ENCODE results near the gene PAIP2. TPM values are rescaled to one million over a fixed set of nuclear protein-coding genes. Genes with fewer than 3 reads are reported as not detected.

Gene PAIP2
- total and polyA plus RNA-seq, 8 donors, result 12.7 to 104 (median 60.2) TPM

GRCh38 chr5:139403787-139404483 is 62.3 kb downstream of the PAIP2 start, which contains the start of gene SPATA24:
Gene SPATA24 (minus strand): TSS chr5:139404089. CDS start chr5:139404060, 29 bp downstream.
- Histone ChIP-seq H3K4me1 (peaks cover 10 to 16% (median 15%) of the 10 kb centered on the region in 4 donors), H3K9me3 (no peaks in the 10 kb centered on the region), H3K27me3 (no peaks in the 10 kb centered on the region), H3K4me3 (peak within 1 kb of the TSS; percentile 43 to 56 (median 48)), H3K27ac (peak within 1 kb of the TSS; percentile 85 to 93 (median 90)), H3K36me3 (peaks cover 0 to 3% (median 0%) of the 10 kb centered on the region in 4 donors)
- peak; percentile 97 to 99 for DNase-seq
- 0 to 2% (median 0%) methylated on average over 11 to 41 of the region's 41 CpGs for WGBS, 5 donors
- TF ChIP-seq POLR2A (IDR thresholded peaks at IDR 0.05) (no peak), CTCF (IDR thresholded peaks at IDR 0.05) (no peak), POLR2AphosphoS5 (IDR thresholded peaks at IDR 0.05) (peak; percentile 28 to 82 (median 46))
- intact Hi-C loops (cut with DNase I; ENCODE audit: low total_unique reads), result no loop called here

- intact Hi-C loops (cut with DNase I; ENCODE audit: low total_unique reads), result no loop called here
- TF ChIP-seq POLR2A (IDR thresholded peaks at IDR 0.05), result no peak
- no peak for TF ChIP-seq EP300 (IDR thresholded peaks at IDR 0.05)
- TF ChIP-seq POLR2AphosphoS5 (IDR thresholded peaks at IDR 0.05), result no peak
- no peak for TF ChIP-seq CTCF (IDR thresholded peaks at IDR 0.05)
- no peak for DNase-seq
- 41 to 52% (median 48%) methylated on average over 5 of the region's 5 CpGs for WGBS, 5 donors
- no peaks in the 10 kb centered on the region for H3K9me3 ChIP-seq
- peak overlapping the region; percentile 85 to 93 (median 90) for H3K27ac ChIP-seq
- peaks cover 10 to 17% (median 15%) of the 10 kb centered on the region in 4 donors for H3K4me1 ChIP-seq
- H3K4me3 ChIP-seq, result peak overlapping the region; percentile 43 to 56 (median 48)
- no peaks in the 10 kb centered on the region for H3K27me3 ChIP-seq
- peaks cover 0 to 3% (median 0%) of the 10 kb centered on the region in 4 donors for H3K36me3 ChIP-seq
Measured at GRCh38 chr5:139404484-139404840, 62.8 kb downstream of the PAIP2 start.

- Histone ChIP-seq H3K9me3 (no peaks in the 10 kb centered on the region), H3K4me3 (no peak overlapping the region), H3K27ac (no peak overlapping the region), H3K27me3 (no peaks in the 10 kb centered on the region), H3K4me1 (peaks cover 10 to 31% (median 17%) of the 10 kb centered on the region in 4 donors), H3K36me3 (peaks cover 0 to 4% (median 0%) of the 10 kb centered on the region in 4 donors)
- no peak for DNase-seq
- WGBS, 5 donors, result 58 to 72% (median 70%) methylated on average over 2 of the region's 2 CpGs
- intact Hi-C loops (cut with DNase I; ENCODE audit: low total_unique reads), result no loop called here
- TF ChIP-seq EP300 (IDR thresholded peaks at IDR 0.05), result no peak
- TF ChIP-seq CTCF (IDR thresholded peaks at IDR 0.05), result no peak
- TF ChIP-seq POLR2A (IDR thresholded peaks at IDR 0.05), result no peak
- no peak for TF ChIP-seq POLR2AphosphoS5 (IDR thresholded peaks at IDR 0.05)
Measured at GRCh38 chr5:139406963-139407362, 65.3 kb downstream of the PAIP2 start.

GRCh38 chr5:139407517-139407916 is 65.9 kb downstream of the PAIP2 start:
- no peaks in the 10 kb centered on the region for H3K27me3 ChIP-seq
- no peak for DNase-seq
- H3K4me3 ChIP-seq, result no peak overlapping the region
- no peak overlapping the region for H3K27ac ChIP-seq
- intact Hi-C loops (cut with DNase I; ENCODE audit: low total_unique reads), result no loop called here
- peaks cover 10 to 31% (median 17%) of the 10 kb centered on the region in 4 donors for H3K4me1 ChIP-seq
- H3K9me3 ChIP-seq, result no peaks in the 10 kb centered on the region
- no peak for TF ChIP-seq CTCF (IDR thresholded peaks at IDR 0.05)
- no peak for TF ChIP-seq POLR2A (IDR thresholded peaks at IDR 0.05)
- TF ChIP-seq POLR2AphosphoS5 (IDR thresholded peaks at IDR 0.05), result no peak
- TF ChIP-seq EP300 (IDR thresholded peaks at IDR 0.05), result no peak
- H3K36me3 ChIP-seq, result peaks cover 0 to 8% (median 3%) of the 10 kb centered on the region in 4 donors
